ENCODE results near the gene MRPL44. TPM values are rescaled to one million over a fixed set of nuclear protein-coding genes. Genes with fewer than 3 reads are reported as not detected.

The MRPL44 gene
- polyA plus RNA-seq, 3 donors = 7.5 to 28.4 (median 25.7) TPM

DNA sequence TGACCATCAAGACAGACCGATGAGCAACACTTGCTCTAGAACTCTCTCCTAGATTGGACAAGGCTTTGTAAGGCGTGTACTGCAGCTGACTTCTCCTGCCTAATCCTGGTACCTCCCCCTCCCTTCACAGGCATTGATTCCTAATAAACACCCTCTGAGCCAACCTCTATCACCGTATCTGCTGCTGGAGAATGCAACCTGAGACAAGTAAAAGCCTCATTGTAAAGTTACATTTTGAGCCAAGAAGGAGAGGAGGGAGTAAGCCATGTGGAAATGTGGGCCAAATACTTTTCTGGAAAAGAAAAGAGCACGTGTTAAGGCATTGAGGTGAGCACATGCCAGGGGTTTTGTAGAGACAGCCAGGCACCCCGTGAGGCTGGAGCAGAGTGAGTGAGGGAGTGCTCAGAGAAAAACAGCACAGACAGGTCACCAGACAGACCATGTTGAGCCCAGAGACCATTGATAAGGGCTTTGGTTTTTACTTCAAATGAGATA is 9.5 kb upstream of the MRPL44 start:
- Histone ChIP-seq H3K36me3 (replicated peaks in 1 of 2; ENCODE audit: control insufficient read depth in 1 of 2, insufficient read depth in 2 of 2, low read length in 2 of 2) (no peaks in the 10 kb centered on the region), H3K27ac (ENCODE audit: low read depth in 1 of 2, low read length in 2 of 2) (no peak overlapping the region), H4K20me1 (ENCODE audit: insufficient read depth, low read length) (peaks cover 15% of the 10 kb centered on the region), H3K4me3 (replicated peaks in 1 of 3; ENCODE audit: low read depth in 2 of 3, low read length in 3 of 3) (no peak overlapping the region), H3K9ac (ENCODE audit: insufficient read depth, low read length, poor library complexity, severe bottlenecking) (no peak overlapping the region), H3K27me3 (ENCODE audit: control insufficient read depth in 2 of 2, insufficient read depth in 2 of 2, low read length in 2 of 2) (no peaks in the 10 kb centered on the region), H3K4me2 (replicated peaks; ENCODE audit: extremely low read depth, low read length, poor library complexity, severe bottlenecking) (no peak overlapping the region), H3K9me3 (replicated peaks in 1 of 2; ENCODE audit: control insufficient read depth in 1 of 2, insufficient read depth in 1 of 2, low read length in 2 of 2) (no peaks in the 10 kb centered on the region), H3K79me2 (ENCODE audit: insufficient read depth, low read length) (peaks cover 31% of the 10 kb centered on the region), H3K4me1 (ENCODE audit: control insufficient read depth in 1 of 2, insufficient read depth in 2 of 2, low read length in 2 of 2) (peaks cover 12 to 23% of the 10 kb centered on the region in 2 donors), H2AFZ (ENCODE audit: insufficient read depth, low read depth, low read length, poor library complexity, severe bottlenecking) (no peak overlapping the region)
- Mint-ChIP-seq H3K27me3 (ENCODE audit: low read depth in 3 of 3) (peaks cover 0 to 7% (median 0%) of the 10 kb centered on the region in 3 donors), H3K9me3 (no peaks in the 10 kb centered on the region), H3K4me3 (no peak overlapping the region), H3K36me3 (peaks cover 0 to 5% of the 10 kb centered on the region in 2 donors), H3K27ac (peak overlapping the region in 2 of 7 donors; percentile 19 to 41), H3K4me1 (peaks cover 33% of the 10 kb centered on the region)
- 95% methylated on average over 3 of the region's 5 CpGs for WGBS (ENCODE audit: insufficient coverage)
- intact Hi-C loops (cut with micrococcal nuclease) = no loop called here
- TF ChIP-seq, protein P1, sequence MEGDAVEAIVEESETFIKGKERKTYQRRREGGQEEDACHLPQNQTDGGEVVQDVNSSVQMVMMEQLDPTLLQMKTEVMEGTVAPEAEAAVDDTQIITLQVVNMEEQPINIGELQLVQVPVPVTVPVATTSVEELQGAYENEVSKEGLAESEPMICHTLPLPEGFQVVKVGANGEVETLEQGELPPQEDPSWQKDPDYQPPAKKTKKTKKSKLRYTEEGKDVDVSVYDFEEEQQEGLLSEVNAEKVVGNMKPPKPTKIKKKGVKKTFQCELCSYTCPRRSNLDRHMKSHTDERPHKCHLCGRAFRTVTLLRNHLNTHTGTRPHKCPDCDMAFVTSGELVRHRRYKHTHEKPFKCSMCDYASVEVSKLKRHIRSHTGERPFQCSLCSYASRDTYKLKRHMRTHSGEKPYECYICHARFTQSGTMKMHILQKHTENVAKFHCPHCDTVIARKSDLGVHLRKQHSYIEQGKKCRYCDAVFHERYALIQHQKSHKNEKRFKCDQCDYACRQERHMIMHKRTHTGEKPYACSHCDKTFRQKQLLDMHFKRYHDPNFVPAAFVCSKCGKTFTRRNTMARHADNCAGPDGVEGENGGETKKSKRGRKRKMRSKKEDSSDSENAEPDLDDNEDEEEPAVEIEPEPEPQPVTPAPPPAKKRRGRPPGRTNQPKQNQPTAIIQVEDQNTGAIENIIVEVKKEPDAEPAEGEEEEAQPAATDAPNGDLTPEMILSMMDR (IDR thresholded peaks at IDR 0.05) = no peak
- DNase-seq = no peak

DNA sequence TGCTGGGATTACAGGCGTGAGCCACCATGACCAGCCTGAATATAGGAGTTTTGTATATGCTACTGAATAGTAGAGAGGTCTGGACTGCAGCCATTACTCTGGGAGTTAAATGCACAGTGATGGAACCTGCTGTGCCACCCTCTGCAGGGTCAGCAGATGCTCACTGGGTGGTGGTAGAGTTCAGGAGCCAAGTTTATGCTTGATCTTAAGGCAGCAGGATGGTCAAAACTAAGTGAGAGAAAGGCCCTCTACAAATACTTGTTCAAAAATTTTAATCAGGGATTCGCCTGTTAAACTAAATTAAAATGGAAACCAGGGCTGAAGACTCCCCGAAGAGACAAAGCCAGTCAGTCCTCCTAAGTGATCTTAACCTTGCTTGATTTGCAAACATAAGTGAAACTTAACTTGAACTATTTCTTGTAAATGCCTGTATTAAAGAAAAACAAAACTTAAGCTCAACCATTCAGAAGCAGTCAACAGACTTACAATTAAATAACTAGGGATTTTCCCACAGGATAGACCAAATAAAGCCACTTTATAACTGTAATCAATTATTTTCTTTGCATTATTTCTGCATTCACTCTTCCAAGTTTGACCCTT is 7.9 kb upstream of the MRPL44 start:
- WGBS (ENCODE audit: insufficient coverage) = no CpG with 5 or more reads among the region's 3 CpGs
- Mint-ChIP-seq H3K4me1 (peaks cover 28% of the 10 kb centered on the region), H3K36me3 (peaks cover 0 to 2% of the 10 kb centered on the region in 2 donors), H3K9me3 (no peaks in the 10 kb centered on the region), H3K4me3 (no peak overlapping the region), H3K27me3 (ENCODE audit: low read depth in 3 of 3) (peaks cover 0 to 7% (median 0%) of the 10 kb centered on the region in 3 donors), H3K27ac (no peak overlapping the region)
- no peak overlapping the region for H2AFZ ChIP-seq (ENCODE audit: insufficient read depth, low read depth, low read length, poor library complexity, severe bottlenecking)
- H3K4me2 ChIP-seq (replicated peaks; ENCODE audit: extremely low read depth, low read length, poor library complexity, severe bottlenecking) = no peak overlapping the region
- peaks cover 4 to 8% of the 10 kb centered on the region in 2 donors for H3K4me1 ChIP-seq (ENCODE audit: control insufficient read depth in 1 of 2, insufficient read depth in 2 of 2, low read length in 2 of 2)
- H3K79me2 ChIP-seq (ENCODE audit: insufficient read depth, low read length) = peaks cover 15% of the 10 kb centered on the region
- no peaks in the 10 kb centered on the region for H3K36me3 ChIP-seq (replicated peaks in 1 of 2; ENCODE audit: control insufficient read depth in 1 of 2, insufficient read depth in 2 of 2, low read length in 2 of 2)
- TF ChIP-seq, protein P1 (IDR thresholded peaks at IDR 0.05) = no peak
- no peaks in the 10 kb centered on the region for H3K9me3 ChIP-seq (replicated peaks in 1 of 2; ENCODE audit: control insufficient read depth in 1 of 2, insufficient read depth in 1 of 2, low read length in 2 of 2)
- no peak overlapping the region for H3K9ac ChIP-seq (ENCODE audit: insufficient read depth, low read length, poor library complexity, severe bottlenecking)
- H3K27ac ChIP-seq (ENCODE audit: low read depth in 1 of 2, low read length in 2 of 2) = no peak overlapping the region
- H3K27me3 ChIP-seq (ENCODE audit: control insufficient read depth in 2 of 2, insufficient read depth in 2 of 2, low read length in 2 of 2) = no peaks in the 10 kb centered on the region
- H3K4me3 ChIP-seq (replicated peaks in 1 of 3; ENCODE audit: low read depth in 2 of 3, low read length in 3 of 3) = no peak overlapping the region
- H4K20me1 ChIP-seq (ENCODE audit: insufficient read depth, low read length) = no peaks in the 10 kb centered on the region
- no peak for DNase-seq
- intact Hi-C loops (cut with micrococcal nuclease) = no loop called here

All from CD14-positive monocyte (primary cell).